ENCODE measurements around the gene CASP6.

The CASP6 gene

GRCh38 chr4:109748114-109748513, 44.9 kb upstream of the CASP6 start:
- WGBS (ENCODE audit: extremely low coverage, insufficient coverage, low lambda C conversion rate) = no CpG with 5 or more reads among the region's 1 CpG
- Histone ChIP-seq H3K4me2 (ENCODE audit: low read length) (no peak overlapping the region), H2BK5ac (ENCODE audit: low read length) (no peak overlapping the region), H3K79me1 (ENCODE audit: low read length) (no peaks in the 10 kb centered on the region), H3K27me3 (ENCODE audit: insufficient read depth, low read length, poor library complexity) (no peaks in the 10 kb centered on the region), H3K56ac (ENCODE audit: low read length) (no peak overlapping the region), H2BK15ac (replicated peaks; ENCODE audit: low read depth) (no peak overlapping the region), H3K36me3 (ENCODE audit: control insufficient read depth, insufficient read depth, low read length) (no peaks in the 10 kb centered on the region), H2AK5ac (ENCODE audit: low read length) (no peak overlapping the region), H3K23ac (ENCODE audit: low read length) (no peak overlapping the region), H3K18ac (ENCODE audit: low read length) (no peak overlapping the region), H3K4me1 (ENCODE audit: control insufficient read depth, low read depth, low read length) (no peaks in the 10 kb centered on the region), H3K4ac (ENCODE audit: low read depth, low read length) (no peak overlapping the region), H3K79me2 (ENCODE audit: control insufficient read depth, insufficient read depth, low read length) (no peaks in the 10 kb centered on the region), H3K27ac (ENCODE audit: low read depth, low read length) (no peak overlapping the region), H2BK120ac (ENCODE audit: low read depth, low read length) (no peak overlapping the region), H3K9ac (ENCODE audit: low read length) (no peak overlapping the region), H3K4me3 (ENCODE audit: low read length) (no peak overlapping the region), H4K5ac (ENCODE audit: low read length) (no peak overlapping the region), H4K8ac (ENCODE audit: low read depth, low read length) (no peak overlapping the region)
- no peak for DNase-seq

- no peak overlapping the region for H3K4ac ChIP-seq (ENCODE audit: low read depth, low read length)
- H3K56ac ChIP-seq (ENCODE audit: low read length) = no peak overlapping the region
- no peak overlapping the region for H3K27ac ChIP-seq (ENCODE audit: low read depth, low read length)
- H3K4me1 ChIP-seq (ENCODE audit: control insufficient read depth, low read depth, low read length) = no peaks in the 10 kb centered on the region
- H2AK5ac ChIP-seq (ENCODE audit: low read length) = no peak overlapping the region
- no peak overlapping the region for H3K4me3 ChIP-seq (ENCODE audit: low read length)
- no peak overlapping the region for H2BK5ac ChIP-seq (ENCODE audit: low read length)
- no peaks in the 10 kb centered on the region for H3K79me2 ChIP-seq (ENCODE audit: control insufficient read depth, insufficient read depth, low read length)
- H3K27me3 ChIP-seq (ENCODE audit: insufficient read depth, low read length, poor library complexity) = no peaks in the 10 kb centered on the region
- H2BK120ac ChIP-seq (ENCODE audit: low read depth, low read length) = no peak overlapping the region
- no peaks in the 10 kb centered on the region for H3K79me1 ChIP-seq (ENCODE audit: low read length)
- no peak overlapping the region for H3K18ac ChIP-seq (ENCODE audit: low read length)
- H4K8ac ChIP-seq (ENCODE audit: low read depth, low read length) = no peak overlapping the region
- H3K36me3 ChIP-seq (ENCODE audit: control insufficient read depth, insufficient read depth, low read length) = no peaks in the 10 kb centered on the region
- no CpG with 5 or more reads among the region's 2 CpGs for WGBS (ENCODE audit: extremely low coverage, insufficient coverage, low lambda C conversion rate)
- no peak overlapping the region for H3K9ac ChIP-seq (ENCODE audit: low read length)
- no peak overlapping the region for H2BK15ac ChIP-seq (replicated peaks; ENCODE audit: low read depth)
- H4K5ac ChIP-seq (ENCODE audit: low read length) = no peak overlapping the region
- H3K23ac ChIP-seq (ENCODE audit: low read length) = no peak overlapping the region
- DNase-seq = no peak
- no peak overlapping the region for H3K4me2 ChIP-seq (ENCODE audit: low read length)
Observed at GRCh38 chr4:109746728-109747127, 43.5 kb upstream of the CASP6 start.

GRCh38 chr4:109745830-109746229, 42.6 kb upstream of the CASP6 start:
- Histone ChIP-seq H3K9ac (ENCODE audit: low read length) (no peak overlapping the region), H2BK15ac (replicated peaks; ENCODE audit: low read depth) (no peak overlapping the region), H3K18ac (ENCODE audit: low read length) (no peak overlapping the region), H3K27me3 (ENCODE audit: insufficient read depth, low read length, poor library complexity) (no peaks in the 10 kb centered on the region), H4K8ac (ENCODE audit: low read depth, low read length) (no peak overlapping the region), H2AK5ac (ENCODE audit: low read length) (no peak overlapping the region), H3K4me2 (ENCODE audit: low read length) (no peak overlapping the region), H2BK5ac (ENCODE audit: low read length) (no peak overlapping the region), H3K27ac (ENCODE audit: low read depth, low read length) (no peak overlapping the region), H3K79me1 (ENCODE audit: low read length) (no peaks in the 10 kb centered on the region), H3K36me3 (ENCODE audit: control insufficient read depth, insufficient read depth, low read length) (no peaks in the 10 kb centered on the region), H4K5ac (ENCODE audit: low read length) (no peak overlapping the region), H3K79me2 (ENCODE audit: control insufficient read depth, insufficient read depth, low read length) (no peaks in the 10 kb centered on the region), H2BK120ac (ENCODE audit: low read depth, low read length) (no peak overlapping the region), H3K23ac (ENCODE audit: low read length) (no peak overlapping the region), H3K4ac (ENCODE audit: low read depth, low read length) (no peak overlapping the region), H3K4me3 (ENCODE audit: low read length) (no peak overlapping the region), H3K56ac (ENCODE audit: low read length) (no peak overlapping the region), H3K4me1 (ENCODE audit: control insufficient read depth, low read depth, low read length) (no peaks in the 10 kb centered on the region)
- DNase-seq = no peak

GRCh38 chr4:109739547-109739946, 36.3 kb upstream of the CASP6 start:
- Histone ChIP-seq H3K4me2 (ENCODE audit: low read length) (no peak overlapping the region), H3K4me1 (ENCODE audit: control insufficient read depth, low read depth, low read length) (no peaks in the 10 kb centered on the region), H3K56ac (ENCODE audit: low read length) (no peak overlapping the region), H3K4me3 (ENCODE audit: low read length) (no peak overlapping the region), H2BK5ac (ENCODE audit: low read length) (no peak overlapping the region), H4K8ac (ENCODE audit: low read depth, low read length) (no peak overlapping the region), H3K27me3 (ENCODE audit: insufficient read depth, low read length, poor library complexity) (no peaks in the 10 kb centered on the region), H3K18ac (ENCODE audit: low read length) (no peak overlapping the region), H2BK120ac (ENCODE audit: low read depth, low read length) (no peak overlapping the region), H3K79me1 (ENCODE audit: low read length) (no peaks in the 10 kb centered on the region), H2BK15ac (replicated peaks; ENCODE audit: low read depth) (no peak overlapping the region), H4K5ac (ENCODE audit: low read length) (no peak overlapping the region), H2AK5ac (ENCODE audit: low read length) (no peak overlapping the region), H3K79me2 (ENCODE audit: control insufficient read depth, insufficient read depth, low read length) (no peaks in the 10 kb centered on the region), H3K23ac (ENCODE audit: low read length) (no peak overlapping the region), H3K27ac (ENCODE audit: low read depth, low read length) (no peak overlapping the region), H3K4ac (ENCODE audit: low read depth, low read length) (no peak overlapping the region), H3K9ac (ENCODE audit: low read length) (no peak overlapping the region), H3K36me3 (ENCODE audit: control insufficient read depth, insufficient read depth, low read length) (no peaks in the 10 kb centered on the region)
- no peak for DNase-seq
- WGBS (ENCODE audit: extremely low coverage, insufficient coverage, low lambda C conversion rate) = no CpG with 5 or more reads among the region's 3 CpGs

- Histone ChIP-seq H2AK5ac (ENCODE audit: low read length) (no peak overlapping the region), H4K8ac (ENCODE audit: low read depth, low read length) (no peak overlapping the region), H2BK5ac (ENCODE audit: low read length) (no peak overlapping the region), H3K4me3 (ENCODE audit: low read length) (no peak overlapping the region), H3K18ac (ENCODE audit: low read length) (no peak overlapping the region), H3K27me3 (ENCODE audit: insufficient read depth, low read length, poor library complexity) (no peaks in the 10 kb centered on the region), H3K79me2 (ENCODE audit: control insufficient read depth, insufficient read depth, low read length) (no peaks in the 10 kb centered on the region), H2BK120ac (ENCODE audit: low read depth, low read length) (no peak overlapping the region), H3K23ac (ENCODE audit: low read length) (no peak overlapping the region), H3K56ac (ENCODE audit: low read length) (no peak overlapping the region), H3K36me3 (ENCODE audit: control insufficient read depth, insufficient read depth, low read length) (no peaks in the 10 kb centered on the region), H3K4me2 (ENCODE audit: low read length) (no peak overlapping the region), H3K4ac (ENCODE audit: low read depth, low read length) (no peak overlapping the region), H2BK15ac (replicated peaks; ENCODE audit: low read depth) (no peak overlapping the region), H3K4me1 (ENCODE audit: control insufficient read depth, low read depth, low read length) (no peaks in the 10 kb centered on the region), H4K5ac (ENCODE audit: low read length) (no peak overlapping the region), H3K27ac (ENCODE audit: low read depth, low read length) (no peak overlapping the region), H3K79me1 (ENCODE audit: low read length) (no peaks in the 10 kb centered on the region), H3K9ac (ENCODE audit: low read length) (no peak overlapping the region)
- no peak for DNase-seq
- no CpG with 5 or more reads among the region's 10 CpGs for WGBS (ENCODE audit: extremely low coverage, insufficient coverage, low lambda C conversion rate)
Observed at GRCh38 chr4:109738104-109738872, 35.0 kb upstream of the CASP6 start.

Data from mesendoderm (in vitro differentiated cells).